OCI-LY7 (cell line): ENCODE data around the gene CLCA1.

Experiments used
- EZH2phosphoT487 ChIP-seq: fragments of 200-600 bp; sonication (generic); IDR thresholded peaks from 2 replicates; pipeline ENCODE4 v1.6.1; 2018; ENCODE audit warnings: low read depth, borderline replicate concordance, mild to moderate bottlenecking, mixed run types, antibody characterized with exemption, low read length, moderate library complexity, mixed read lengths
- TF ChIP-seq, protein P1 (sequence below): fragments of 200-600 bp; sonication (generic); conservative IDR thresholded peaks from 2 replicates; pipeline ENCODE4 v1.5.1; 2014; ENCODE audit warnings: mild to moderate bottlenecking, antibody characterized with exemption, low read length, moderate library complexity, mixed read lengths

DNA sequence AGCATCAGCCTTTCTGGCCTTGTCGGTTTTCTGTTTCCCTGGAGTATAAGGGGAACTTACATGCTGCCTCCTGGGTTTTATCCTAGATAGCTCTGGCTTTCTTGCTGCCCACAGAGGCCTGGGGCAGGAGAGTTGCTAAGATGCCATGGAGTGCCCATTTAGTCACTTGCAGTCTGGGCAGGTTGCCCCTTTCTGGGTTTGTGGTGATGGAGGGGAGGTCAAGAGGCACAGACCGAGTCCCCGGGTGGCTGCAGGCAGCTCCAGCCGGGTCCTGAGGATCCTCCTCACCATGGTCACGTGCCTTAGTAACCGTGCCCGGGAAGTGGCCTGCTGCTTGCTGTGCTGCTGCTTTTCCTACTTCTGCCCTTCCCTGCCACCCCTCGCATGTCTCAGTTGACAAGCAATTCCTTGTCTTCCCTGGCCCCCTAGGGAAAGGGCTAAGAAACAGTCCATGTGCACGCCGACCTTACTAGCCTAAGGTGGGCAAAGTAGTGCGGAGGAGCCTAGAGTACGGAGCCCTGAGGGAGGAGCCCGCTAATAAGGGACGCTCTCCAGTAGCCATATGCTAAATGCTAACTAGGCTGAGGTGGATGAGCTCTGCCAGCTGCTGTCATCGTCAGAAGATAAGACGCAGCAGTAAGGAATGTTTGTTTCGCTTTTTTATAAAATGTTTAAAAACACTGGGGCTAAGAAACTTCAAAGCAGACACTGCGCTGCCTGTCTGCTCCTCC lies 34.8 kb downstream of the CLCA1 start:
- TF ChIP-seq, protein P1, sequence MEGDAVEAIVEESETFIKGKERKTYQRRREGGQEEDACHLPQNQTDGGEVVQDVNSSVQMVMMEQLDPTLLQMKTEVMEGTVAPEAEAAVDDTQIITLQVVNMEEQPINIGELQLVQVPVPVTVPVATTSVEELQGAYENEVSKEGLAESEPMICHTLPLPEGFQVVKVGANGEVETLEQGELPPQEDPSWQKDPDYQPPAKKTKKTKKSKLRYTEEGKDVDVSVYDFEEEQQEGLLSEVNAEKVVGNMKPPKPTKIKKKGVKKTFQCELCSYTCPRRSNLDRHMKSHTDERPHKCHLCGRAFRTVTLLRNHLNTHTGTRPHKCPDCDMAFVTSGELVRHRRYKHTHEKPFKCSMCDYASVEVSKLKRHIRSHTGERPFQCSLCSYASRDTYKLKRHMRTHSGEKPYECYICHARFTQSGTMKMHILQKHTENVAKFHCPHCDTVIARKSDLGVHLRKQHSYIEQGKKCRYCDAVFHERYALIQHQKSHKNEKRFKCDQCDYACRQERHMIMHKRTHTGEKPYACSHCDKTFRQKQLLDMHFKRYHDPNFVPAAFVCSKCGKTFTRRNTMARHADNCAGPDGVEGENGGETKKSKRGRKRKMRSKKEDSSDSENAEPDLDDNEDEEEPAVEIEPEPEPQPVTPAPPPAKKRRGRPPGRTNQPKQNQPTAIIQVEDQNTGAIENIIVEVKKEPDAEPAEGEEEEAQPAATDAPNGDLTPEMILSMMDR = no peak
- no peak for TF ChIP-seq EZH2phosphoT487
